Motor neuron (in vitro differentiated cells): ENCODE measurements around the gene SPATA31D3. TPM values are rescaled to one million over a fixed set of nuclear protein-coding genes. Genes with fewer than 3 reads are reported as not detected.
A peak's percentile ranks its signal among the peaks of the same experiment; 100 is the strongest.
"Not testable (repeated sequence)": the region's sequence is repeated elsewhere in the genome, so short reads cannot be mapped to it uniquely, and the experiment has no call there.

ENCODE experiments used
- ATAC-seq, 8 experiments: fragments of 200-7000 bp; cut with Tn5 transposase; replicated peaks in 6 of 8; 2 replicates each; pipeline ENCODE4 v1.8.0; 2021; ENCODE audit warnings: mild to moderate bottlenecking in 8 of 8, moderate library complexity in 8 of 8
- H3K27ac ChIP-seq, 2 donors: fragments of 250-450 bp; sonication (Bioruptor Pico); 2 replicates each; pipeline ENCODE4 v1.9.0; 2021; ENCODE audit warnings: antibody characterized with exemption in 2 of 2, mild to moderate bottlenecking in 2 of 2, moderate library complexity in 1 of 2
- H3K4me1 ChIP-seq, 2 donors: fragments of 250-450 bp; sonication (Bioruptor Pico); replicated peaks in 1 of 2; 2 replicates each; pipeline ENCODE4 v1.6.1; 2021; ENCODE audit warnings: antibody characterized with exemption in 2 of 2, mild to moderate bottlenecking in 2 of 2, moderate library complexity in 1 of 2
- H3K4me3 ChIP-seq, 5 donors: fragments of 250-450 bp; sonication (Bioruptor Pico); 2 replicates each; pipeline ENCODE4 v1.9.0; 2021; ENCODE audit warnings: antibody characterized with exemption in 5 of 5, mild to moderate bottlenecking in 5 of 5, moderate library complexity in 4 of 5
- WGBS, 10 experiments: fragments of 450-650 bp; shearing (Covaris generic); methylation state at CpG; one replicate each; pipeline ENCODE4 v1.0.0; 2022; 5-methylcytosine and 5-hydroxymethylcytosine counted together
- in situ Hi-C, 9 experiments: fragments of 400-800 bp; cut with MboI; loops; one replicate each; pipeline ENCODE4 v1.15.0; 2021; ENCODE audit warnings: low sequenced_read_pairs in 9 of 9, low pct_unique_long_range_greater_than_20kb in 2 of 9; ENCODE audit not compliant: unreplicated experiment in 9 of 9
- total RNA-seq, 8 experiments: library from RNA; unstranded; fragments of 300-600 nt; gene quantifications; 2 replicates each; pipeline versions ENCODE4 v1.2.3 to v1.2.4, GENCODE V29; 2022

SPATA31D3 gene
- total RNA-seq, 8 experiments from 2014 or later: 0.04 to 0.90 (median 0.31) TPM; not detected in 5

GRCh38 chr9:81948650-81949049 is 5.3 kb downstream of the SPATA31D3 start:
- in situ Hi-C loops, H3K27ac ChIP-seq, H3K4me1 ChIP-seq, H3K4me3 ChIP-seq, ATAC-seq: not testable (repeated sequence)
- no CpG with 5 or more reads among the region's 3 CpGs for WGBS, 10 experiments

- H3K4me3 ChIP-seq: no peak overlapping the region
- H3K4me1 ChIP-seq: no peaks in the 10 kb centered on the region
- no peak overlapping the region for H3K27ac ChIP-seq
- 50 to 100% (median 100%) methylated on average over 1 of the region's 1 CpG; no CpG with 5 or more reads in 3 of the 10 experiments for WGBS, 10 experiments
- in situ Hi-C loops: no loop called here
- ATAC-seq: no peak
Measured at GRCh38 chr9:81953096-81953495, 9.8 kb downstream of the SPATA31D3 start.

- Histone ChIP-seq H3K4me3 (no peak overlapping the region), H3K4me1 (no peaks in the 10 kb centered on the region), H3K27ac (no peak overlapping the region)
- no peak for ATAC-seq
- in situ Hi-C loops: no loop called here
Measured at GRCh38 chr9:81955625-81956024, 12.3 kb downstream of the SPATA31D3 start.

- peak in 2 of 8 experiments; percentile 71 to 87 for ATAC-seq
- H3K27ac ChIP-seq: no peak overlapping the region
- 8 to 92% (median 77%) methylated on average over 2 to 5 of the region's 6 CpGs for whole genome bisulfite sequencing, 10 experiments
- no peaks in the 10 kb centered on the region for H3K4me1 ChIP-seq
- no peak overlapping the region for H3K4me3 ChIP-seq
- in situ Hi-C loops: no loop called here
Measured at GRCh38 chr9:81964218-81965171, 21.2 kb downstream of the SPATA31D3 start.

- in situ Hi-C loops: no loop called here
- no peak for ATAC-seq
- no peak overlapping the region for H3K27ac ChIP-seq
- H3K4me3 ChIP-seq: no peak overlapping the region
- 70 to 100% (median 96%) methylated on average over 1 to 3 of the region's 3 CpGs; no CpG with 5 or more reads in 5 of the 10 experiments for WGBS, 10 experiments
- H3K4me1 ChIP-seq: no peaks in the 10 kb centered on the region
Measured at GRCh38 chr9:81968026-81968425, 24.7 kb downstream of the SPATA31D3 start.

- no peak for ATAC-seq
- Histone ChIP-seq H3K4me3 (no peak overlapping the region), H3K27ac (no peak overlapping the region), H3K4me1 (no peaks in the 10 kb centered on the region)
- in situ Hi-C loops: no loop called here
Measured at GRCh38 chr9:81969971-81970370, 26.7 kb downstream of the SPATA31D3 start.

- ATAC-seq: no peak
- no peak overlapping the region for H3K27ac ChIP-seq
- H3K4me1 ChIP-seq: no peaks in the 10 kb centered on the region
- no peak overlapping the region for H3K4me3 ChIP-seq
- in situ Hi-C loops: no loop called here
Measured at GRCh38 chr9:81971727-81972126, 28.4 kb downstream of the SPATA31D3 start.

- no peak for ATAC-seq
- Histone ChIP-seq H3K27ac (no peak overlapping the region), H3K4me3 (no peak overlapping the region), H3K4me1 (no peaks in the 10 kb centered on the region)
- in situ Hi-C loops: no loop called here
- WGBS, 10 experiments: 18 to 85% (median 65%) methylated on average over 2 to 5 of the region's 5 CpGs
Measured at GRCh38 chr9:81974764-81975163, 31.5 kb downstream of the SPATA31D3 start.

- in situ Hi-C loops: no loop called here
- Histone ChIP-seq H3K27ac (no peak overlapping the region), H3K4me1 (no peaks in the 10 kb centered on the region), H3K4me3 (no peak overlapping the region)
- no peak for ATAC-seq
- 11 to 100% (median 88%) methylated on average over 1 to 10 of the region's 11 CpGs; no CpG with 5 or more reads in 1 of the 10 experiments for WGBS, 10 experiments
Measured at GRCh38 chr9:81976351-81976750, 33.1 kb downstream of the SPATA31D3 start.

- ATAC-seq: no peak
- in situ Hi-C loops: no loop called here
- no peak overlapping the region for H3K27ac ChIP-seq
- WGBS, 10 experiments: 25 to 100% (median 56%) methylated on average over 1 to 2 of the region's 2 CpGs; no CpG with 5 or more reads in 3 of the 10 experiments
- no peak overlapping the region for H3K4me3 ChIP-seq
- no peaks in the 10 kb centered on the region for H3K4me1 ChIP-seq
Measured at GRCh38 chr9:81979196-81979595, 35.9 kb downstream of the SPATA31D3 start.

GRCh38 chr9:81980568-81980967 is 37.3 kb downstream of the SPATA31D3 start:
- Histone ChIP-seq H3K27ac (no peak overlapping the region), H3K4me3 (no peak overlapping the region), H3K4me1 (no peaks in the 10 kb centered on the region)
- in situ Hi-C loops: no loop called here
- peak in 2 of 8 experiments; percentile 21 to 26 for ATAC-seq

GRCh38 chr9:81981883-81982282 is 38.6 kb downstream of the SPATA31D3 start:
- Histone ChIP-seq H3K4me3 (no peak overlapping the region), H3K27ac (no peak overlapping the region), H3K4me1 (no peaks in the 10 kb centered on the region)
- whole genome bisulfite sequencing, 10 experiments: 56 to 100% (median 83%) methylated on average over 1 to 4 of the region's 4 CpGs
- peak in 1 of 8 experiments; percentile 18 for ATAC-seq
- in situ Hi-C loops: no loop called here

GRCh38 chr9:81984928-81985327 is 41.6 kb downstream of the SPATA31D3 start:
- 28 to 83% (median 48%) methylated on average over 4 to 6 of the region's 6 CpGs; no CpG with 5 or more reads in 2 of the 10 experiments for WGBS, 10 experiments

GRCh38 chr9:81986051-81986450 is 42.8 kb downstream of the SPATA31D3 start:
- H3K4me1 ChIP-seq: no peaks in the 10 kb centered on the region
- 20 to 100% methylated on average over 1 of the region's 1 CpG; no CpG with 5 or more reads in 8 of the 10 experiments for WGBS, 10 experiments
- no peak for ATAC-seq
- in situ Hi-C loops: no loop called here
- H3K4me3 ChIP-seq: no peak overlapping the region
- H3K27ac ChIP-seq: no peak overlapping the region

More at GRCh38 chr9:81984928-81985327, 41.6 kb downstream of the SPATA31D3 start:
- Histone ChIP-seq H3K4me3 (no peak overlapping the region), H3K4me1 (no peaks in the 10 kb centered on the region), H3K27ac (no peak overlapping the region)
- peak in 7 of 8 experiments; percentile 38 to 88 (median 78) for ATAC-seq
- in situ Hi-C loops: no loop called here
